Hematopoietic multipotent progenitor cell (in vitro differentiated cells): ENCODE results near the gene MAGEF1. TPM values are rescaled to one million over a fixed set of nuclear protein-coding genes. Genes with fewer than 3 reads are reported as not detected.

Source experiments
- DNase-seq, 3 donors: peaks; one replicate each; pipeline ENCODE4 v3.0.0-alpha.2; 2011 to 2015; ENCODE audit warnings: low read depth in 2 of 3, low spot score in 2 of 3
- total RNA-seq: library from RNA; depleted of rRNA; stranded (reverse); fragments of >200 nt; gene quantifications from one replicate; pipeline ENCODE4 v1.2.3, GENCODE V29; 2012

Gene MAGEF1, protein sequence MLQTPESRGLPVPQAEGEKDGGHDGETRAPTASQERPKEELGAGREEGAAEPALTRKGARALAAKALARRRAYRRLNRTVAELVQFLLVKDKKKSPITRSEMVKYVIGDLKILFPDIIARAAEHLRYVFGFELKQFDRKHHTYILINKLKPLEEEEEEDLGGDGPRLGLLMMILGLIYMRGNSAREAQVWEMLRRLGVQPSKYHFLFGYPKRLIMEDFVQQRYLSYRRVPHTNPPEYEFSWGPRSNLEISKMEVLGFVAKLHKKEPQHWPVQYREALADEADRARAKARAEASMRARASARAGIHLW
- total RNA-seq = 18.9 TPM

- peak; percentile 41 to 84 (median 81) for DNase-seq
Measured at GRCh38 chr3:184711493-184712247, at the start of gene MAGEF1. MAGEF1 (minus strand) TSS chr3:184712064; CDS start chr3:184711821, 243 bp downstream.

DNA sequence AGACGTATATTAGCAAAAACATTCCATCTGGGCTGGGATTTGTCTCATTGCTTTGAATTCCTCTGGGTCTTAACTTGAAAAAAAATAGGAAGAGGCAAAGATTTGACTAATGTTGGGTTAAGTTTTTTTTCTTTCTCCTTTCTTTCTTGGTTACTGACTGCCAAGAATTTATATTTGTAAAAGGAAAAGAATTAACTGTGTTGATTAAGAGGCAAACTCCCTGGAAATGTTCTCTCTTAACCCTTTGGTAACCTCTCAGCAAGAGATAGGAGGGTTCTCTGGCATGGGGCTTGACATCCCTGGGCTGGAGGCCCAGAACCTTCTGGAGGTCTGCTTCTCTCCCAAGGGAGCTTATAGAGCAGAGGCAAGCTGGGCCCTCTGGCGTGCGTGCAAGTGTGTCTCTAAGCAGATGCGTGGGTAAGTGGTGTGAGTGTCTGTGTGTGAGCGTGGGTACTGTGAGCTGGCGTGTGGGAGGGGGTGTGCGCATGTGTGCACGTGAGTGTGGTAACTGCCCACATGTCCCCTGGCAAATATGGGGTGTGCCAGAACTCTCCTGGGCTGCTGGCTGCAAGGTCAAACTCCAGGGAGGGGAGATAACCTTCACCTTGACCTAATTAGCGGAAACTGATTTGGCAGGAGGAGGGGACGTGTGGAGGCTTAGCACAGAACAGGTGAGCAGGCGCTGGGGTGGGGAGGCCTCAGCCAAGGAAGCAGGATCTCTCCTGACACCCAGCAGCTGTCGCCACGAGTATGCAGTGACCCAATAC, 49.4 kb upstream of the MAGEF1 start:
- DNase-seq = no peak

GRCh38 chr3:184760337-184761074, 48.6 kb upstream of the MAGEF1 start:
- DNase-seq = no peak

DNA sequence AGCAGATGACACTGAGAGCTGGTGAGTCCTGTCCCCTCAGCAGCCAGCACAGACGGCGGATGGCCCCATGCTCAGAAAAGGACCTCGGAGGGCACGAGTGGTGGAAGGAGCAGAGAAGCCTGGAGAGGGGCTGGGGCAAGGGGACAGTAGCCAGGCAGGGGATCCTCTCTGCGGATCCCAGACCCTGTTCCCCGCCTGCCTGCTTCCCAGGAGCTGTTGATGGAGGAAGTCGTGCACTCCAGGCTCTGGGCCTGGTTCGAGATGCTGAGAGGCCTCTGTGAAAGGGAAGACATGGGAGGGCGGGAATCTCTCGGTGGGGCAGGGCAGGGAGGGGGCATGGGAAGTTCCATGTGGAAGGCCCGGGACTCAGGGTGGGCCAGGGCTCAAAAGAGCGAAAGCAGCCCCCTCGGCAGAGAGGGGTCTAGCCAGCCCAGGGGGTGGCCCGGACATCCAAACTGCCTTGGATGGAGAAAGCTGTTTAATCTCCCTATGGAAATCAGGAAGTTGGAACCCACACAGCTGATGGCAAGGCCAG, 47.9 kb upstream of the MAGEF1 start:
- DNase-seq = no peak

DNA sequence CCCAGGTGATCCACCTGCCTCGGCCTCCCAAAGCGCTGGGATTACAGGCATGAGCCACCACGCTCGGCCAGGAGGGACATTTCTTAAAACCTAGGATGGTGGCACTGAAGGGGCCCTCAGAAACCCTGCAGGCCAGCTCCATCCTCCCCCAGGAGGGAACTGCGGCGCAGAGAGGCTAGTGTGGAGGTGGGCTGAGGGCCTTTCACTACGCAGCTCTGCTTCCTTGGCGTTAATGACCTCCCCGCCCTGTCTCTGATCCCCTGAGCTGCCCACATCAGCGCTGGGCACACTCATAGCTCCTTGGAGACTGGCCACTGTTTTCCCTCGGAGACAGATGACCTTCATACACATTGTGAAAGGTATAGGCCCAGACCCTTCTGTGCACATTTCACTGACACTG, 46.2 kb upstream of the MAGEF1 start:
- DNase-seq = no peak

DNA sequence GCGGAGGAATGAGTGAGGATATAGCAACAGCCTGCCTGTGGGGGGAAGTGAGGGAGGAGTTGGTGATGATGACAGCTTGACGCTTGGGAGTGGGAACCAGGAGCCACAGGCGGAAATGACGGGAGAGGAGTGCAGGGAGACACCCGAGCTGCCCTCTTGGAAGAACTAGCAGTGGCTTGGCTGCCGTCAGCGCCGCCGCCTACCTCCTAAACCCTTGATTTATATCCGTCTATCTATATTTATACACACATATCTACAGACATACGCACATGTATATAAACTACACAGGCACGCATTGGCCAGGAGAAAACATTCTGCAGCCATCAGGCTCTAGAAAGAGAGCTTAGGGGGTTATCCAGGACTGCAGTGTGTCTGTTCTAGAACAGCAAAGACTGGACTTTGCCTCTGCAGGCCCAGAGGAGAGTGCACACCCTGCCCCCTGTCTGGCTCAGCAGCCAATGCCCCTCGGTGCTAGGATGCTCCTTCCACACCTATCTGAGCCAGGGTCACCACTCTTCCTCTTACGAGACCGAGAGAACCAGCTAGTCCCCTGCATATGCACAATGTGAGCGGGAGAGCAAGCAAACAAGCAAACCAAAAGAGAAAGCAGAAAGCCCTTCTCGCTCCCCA, 45.3 kb upstream of the MAGEF1 start:
- no peak for DNase-seq

- no peak for DNase-seq
Measured at GRCh38 chr3:184756151-184757021, 44.5 kb upstream of the MAGEF1 start.

- DNase-seq = no peak
Measured at GRCh38 chr3:184755315-184755731, 43.5 kb upstream of the MAGEF1 start.

GRCh38 chr3:184752361-184752760, 40.5 kb upstream of the MAGEF1 start:
- DNase-seq = no peak

GRCh38 chr3:184751204-184752040, 39.6 kb upstream of the MAGEF1 start:
- DNase-seq = no peak

DNA sequence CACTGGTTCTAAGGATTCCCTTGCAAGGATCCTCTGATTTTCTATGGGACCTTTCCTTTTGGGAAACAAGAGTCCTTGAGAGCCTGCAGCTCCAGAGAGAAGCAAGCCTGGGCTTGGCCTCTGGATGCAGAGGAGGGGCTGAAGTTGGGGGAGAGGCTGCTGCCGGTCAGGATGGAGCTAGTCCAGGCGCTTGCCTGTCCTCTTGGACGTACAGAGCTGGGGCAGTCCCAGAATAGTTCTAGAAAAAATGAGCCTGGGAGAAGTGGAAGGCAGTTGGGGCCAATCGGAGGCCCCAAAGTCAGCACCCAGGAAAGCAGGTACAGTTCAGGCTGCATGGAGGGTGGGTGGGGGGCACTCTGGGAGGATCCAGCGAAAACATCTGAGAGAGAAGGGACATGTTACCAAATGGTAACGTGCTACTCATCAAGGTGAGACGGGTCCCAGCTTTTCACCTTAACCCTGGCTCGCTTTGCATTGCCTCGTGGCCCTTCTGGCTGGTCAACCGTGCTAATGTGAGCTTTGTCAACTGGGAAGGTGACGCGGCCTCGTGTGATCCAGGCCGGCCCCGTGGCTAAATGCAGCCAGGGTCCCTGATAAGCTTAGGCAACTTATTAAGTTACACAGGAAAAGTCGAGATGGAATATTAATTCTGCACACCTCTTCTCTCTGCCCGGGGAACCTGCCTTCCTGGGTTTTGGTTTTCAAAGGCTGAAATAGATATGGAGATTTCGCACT, 38.7 kb upstream of the MAGEF1 start:
- DNase-seq = no peak

GRCh38 chr3:184749168-184749744, 37.4 kb upstream of the MAGEF1 start:
- DNase-seq = no peak

- peak in 1 of 3 donors; percentile 17 for DNase-seq
Measured at GRCh38 chr3:184748219-184749135, 36.6 kb upstream of the MAGEF1 start.

DNA sequence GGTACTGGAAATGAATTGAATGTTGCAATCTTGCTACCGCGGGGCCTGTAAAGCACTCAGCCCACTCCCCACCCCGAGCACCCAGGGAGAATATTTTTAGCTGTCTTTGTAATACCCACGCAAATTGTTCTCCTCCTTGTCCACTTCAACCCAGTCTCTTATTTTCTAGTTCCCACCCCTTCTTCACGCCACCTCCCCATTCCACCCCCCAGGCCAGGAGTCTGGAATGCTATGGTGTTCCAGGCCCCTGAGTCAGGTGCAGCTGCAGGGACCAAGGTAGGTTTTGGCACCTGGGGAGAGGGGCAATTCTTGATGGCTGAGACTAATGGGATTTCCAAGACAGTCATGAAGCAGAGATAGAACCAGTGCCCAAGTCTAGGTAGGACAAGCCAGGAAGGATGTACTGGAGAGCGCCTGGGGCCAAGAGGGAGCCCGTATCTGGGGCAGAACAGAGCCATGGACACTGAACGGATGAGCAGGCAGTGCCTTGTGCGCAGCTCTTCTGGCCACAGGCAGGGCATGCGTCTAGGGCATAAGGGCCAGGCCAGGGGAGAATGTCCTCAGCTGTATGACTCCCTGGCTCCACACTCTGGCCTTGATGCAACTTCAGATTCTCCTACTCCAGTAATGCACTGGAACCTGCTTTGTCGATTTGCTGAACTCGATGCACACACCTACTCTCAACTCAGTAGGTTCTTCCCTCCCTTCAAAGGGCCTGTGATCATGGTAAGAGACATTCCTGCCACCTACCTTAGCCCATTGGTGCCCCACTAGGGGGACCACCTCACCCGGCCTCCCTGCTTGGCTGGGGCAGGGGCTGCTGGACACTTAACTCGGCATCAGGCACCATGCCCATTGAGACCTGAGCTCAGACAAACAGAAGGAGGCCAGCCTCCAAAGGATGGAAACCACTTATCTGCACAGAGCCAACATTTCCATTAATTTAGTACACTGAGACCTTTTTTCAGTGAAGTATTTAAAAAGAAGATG, 34.6 kb upstream of the MAGEF1 start:
- DNase-seq = no peak

- DNase-seq = no peak
Measured at GRCh38 chr3:184745526-184745925, 33.7 kb upstream of the MAGEF1 start.
